K562 (cell line): ENCODE measurements around the gene UBA52. TPM values are rescaled to one million over a fixed set of nuclear protein-coding genes. Genes with fewer than 3 reads are reported as not detected.

ENCODE experiments used
- ATAC-seq: fragments of 200-7000 bp; cut with Tn5 transposase; 3 replicates; pipeline ENCODE4 v1.9.1; 2020; ENCODE audit warnings: moderate library complexity
- BruUV-seq: library from RNA; stranded (reverse); fragments of 400-500 nt; replicated peaks from 2 replicates; lab custom pipeline; 2021; lab: Mats Ljungman, UMichigan
- CTCF ChIA-PET: fragments of 300-600 bp; formaldehyde crosslinking; extraction: SDS; loops from one replicate; lab custom pipeline; 2021; ENCODE audit warnings: low intra/inter-chr PET ratio; lab: Yijun Ruan, JAX
- POLR2A ChIA-PET: fragments of 300-600, 350-650 bp; sonication (Branson Sonifier 250); formaldehyde crosslinking; extraction: SDS; loops from one replicate; lab custom pipeline; 2021; ENCODE audit warnings: antibody characterized with exemption, inconsistent platforms; lab: Yijun Ruan, JAX
- DNase-seq, 4 experiments: peaks; one replicate each; pipeline versions ENCODE4 v3.0.0 to v3.0.0-alpha.2; 2011 to 2018; ENCODE audit warnings: low spot score in 3 of 4, mixed read lengths in 3 of 4; ENCODE audit errors: extremely low read depth in 1 of 4
- FAIRE-seq: peaks from 2 replicates; lab custom pipeline; 2011; peaks lifted over from hg19 to GRCh38; lab: Jason Lieb, UNC
- H2AFZ ChIP-seq: 2 replicates; pipeline ENCODE4 v1.6.0; 2011; ENCODE audit warnings: low read depth, low read length, control low read depth, inconsistent platforms
- H3K27ac ChIP-seq: fragments of 200-600 bp; 3 replicates; pipeline ENCODE4 v1.8.0; 2011; ENCODE audit warnings: low read depth, mild to moderate bottlenecking, control low read depth, inconsistent platforms, low read length, moderate library complexity, mixed read lengths; ENCODE audit errors: extremely low read depth
- H3K27me3 ChIP-seq, 2 experiments: fragments of 300-600 bp in 1 of 2; 2 replicates in 1 of 2; 3 replicates in 1 of 2; pipeline versions ENCODE4 v1.6.0 to v1.8.0; 2011; ENCODE audit warnings: inconsistent platforms in 2 of 2, low read length in 2 of 2, mild to moderate bottlenecking in 1 of 2, mixed read lengths in 1 of 2, moderate library complexity in 1 of 2; ENCODE audit not compliant: control insufficient read depth in 2 of 2, insufficient read depth in 2 of 2
- H3K36me3 ChIP-seq: fragments of 300-600 bp; 3 replicates; pipeline ENCODE4 v1.8.0; 2011; ENCODE audit warnings: mild to moderate bottlenecking, low read length, inconsistent platforms; ENCODE audit not compliant: control insufficient read depth, insufficient read depth
- H3K4me1 ChIP-seq, 2 experiments: fragments of 200-600 bp in 1 of 2; replicated peaks in 1 of 2; 2 replicates in 1 of 2; 3 replicates in 1 of 2; pipeline versions ENCODE4 v1.5.1 to v1.8.0; 2011; ENCODE audit warnings: inconsistent platforms in 2 of 2, low read length in 2 of 2, mild to moderate bottlenecking in 1 of 2, mixed read lengths in 1 of 2, moderate library complexity in 1 of 2; ENCODE audit not compliant: control insufficient read depth in 2 of 2, insufficient read depth in 2 of 2
- H3K4me2 ChIP-seq: 2 replicates; pipeline ENCODE4 v1.6.1; 2011; ENCODE audit warnings: low read length, control low read depth, inconsistent platforms, mixed read lengths; ENCODE audit not compliant: insufficient read depth
- H3K4me3 ChIP-seq: fragments of 200-600 bp; sonication (generic), shearing (Covaris generic); 2 replicates; pipeline ENCODE4 v1.5.1; 2016; ENCODE audit warnings: control low read depth, inconsistent platforms
- H3K79me2 ChIP-seq: fragments of 200-600 bp; 3 replicates; pipeline ENCODE4 v1.8.0; 2011; ENCODE audit warnings: low read length, inconsistent platforms; ENCODE audit not compliant: control insufficient read depth, insufficient read depth
- H3K9ac ChIP-seq, 2 experiments: 2 replicates each; pipeline versions ENCODE4 v1.6.0 to v1.6.1; 2011; ENCODE audit warnings: low read depth in 2 of 2, low read length in 2 of 2, control low read depth in 1 of 2, inconsistent platforms in 1 of 2, mild to moderate bottlenecking in 1 of 2, mixed read lengths in 1 of 2; ENCODE audit not compliant: insufficient read depth in 1 of 2
- H3K9me1 ChIP-seq: one replicate; pipeline ENCODE4 v1.6.0; 2011; ENCODE audit warnings: inconsistent platforms, mild to moderate bottlenecking, low read length, moderate library complexity; ENCODE audit not compliant: control insufficient read depth, insufficient read depth
- H3K9me3 ChIP-seq: replicated peaks from 2 replicates; pipeline ENCODE4 v1.5.1; 2011; ENCODE audit warnings: low read depth, low read length, inconsistent platforms; ENCODE audit not compliant: control insufficient read depth, insufficient read depth
- H4K20me1 ChIP-seq: replicated peaks from 2 replicates; pipeline ENCODE4 v1.6.1; 2011; ENCODE audit warnings: low read length, inconsistent platforms, mixed read lengths; ENCODE audit not compliant: control insufficient read depth, insufficient read depth
- BRCA1 ChIP-seq, 2 experiments: fragments of 450-650 bp in 1 of 2; sonication (generic) in 1 of 2; formaldehyde crosslinking in 1 of 2; IDR thresholded peaks; 2 replicates each; pipeline versions ENCODE4 v1.5.0 to v1.6.1; 2017 to 2020; ENCODE audit warnings: mild to moderate bottlenecking in 1 of 2, missing genetic modification reagents in 1 of 2
- CBX1 ChIP-seq: sonication (generic); IDR thresholded peaks from 2 replicates; pipeline ENCODE4 v1.6.1; 2016; ENCODE audit warnings: antibody characterized with exemption, low read depth, mild to moderate bottlenecking
- CBX3 ChIP-seq, 2 experiments: IDR thresholded peaks; 1 replicate in 1 of 2; 2 replicates in 1 of 2; pipeline ENCODE4 v1.6.1; 2012; ENCODE audit warnings: inconsistent platforms in 2 of 2, low read length in 2 of 2, borderline replicate concordance in 1 of 2, control low read depth in 1 of 2
- CBX8 ChIP-seq: fragments of 200-600 bp; sonication (generic); IDR thresholded peaks from 2 replicates; pipeline ENCODE4 v1.6.1; 2012; ENCODE audit warnings: borderline replicate concordance, mixed run types, low read depth, mild to moderate bottlenecking, moderate library complexity, mixed read lengths, low read length, control low read depth, inconsistent platforms; ENCODE audit not compliant: poor library complexity, severe bottlenecking; ENCODE audit errors: extremely low read depth
- CTBP1 ChIP-seq: fragments of 450-650 bp; IDR thresholded peaks from 2 replicates; pipeline ENCODE4 v1.6.1; 2016; ENCODE audit warnings: borderline replicate concordance
- DIDO1 ChIP-seq: fragments of 450-650 bp; IDR thresholded peaks from 2 replicates; pipeline ENCODE4 v1.6.1; 2016; ENCODE audit warnings: low read depth, missing biosample characterization, missing genetic modification characterization
- GTF2E2 ChIP-seq: fragments of 200-800 bp; sonication (Bioruptor generic); IDR thresholded peaks from 2 replicates; pipeline ENCODE4 v1.6.1; 2016; ENCODE audit warnings: missing genetic modification characterization, missing compliant biosample characterization
- HNRNPUL1 ChIP-seq: fragments of 200-400 bp; formaldehyde crosslinking; IDR thresholded peaks from 2 replicates; pipeline ENCODE4 v1.6.1; 2017; ENCODE audit warnings: low read length
- MECOM ChIP-seq: fragments of 250-450 bp; sonication (Bioruptor Pico); IDR thresholded peaks from 2 replicates; pipeline ENCODE4 v1.8.0; 2022; ENCODE audit warnings: inconsistent platforms
- NCOA1 ChIP-seq: fragments of 450-650 bp; IDR thresholded peaks from 2 replicates; pipeline ENCODE4 v1.6.1; 2016; ENCODE audit warnings: low read depth
- POLR2AphosphoS5 ChIP-seq: IDR thresholded peaks from 2 replicates; pipeline ENCODE4 v1.6.1; 2011; ENCODE audit warnings: mild to moderate bottlenecking, low read depth, low read length, moderate library complexity; ENCODE audit not compliant: control insufficient read depth, insufficient read depth
- PTBP1 ChIP-seq: fragments of 200-400 bp; formaldehyde crosslinking; IDR thresholded peaks from 2 replicates; pipeline ENCODE4 v1.6.1; 2017; ENCODE audit warnings: low read depth, low read length
- ZNF263 ChIP-seq: sonication (generic); formaldehyde crosslinking; IDR thresholded peaks from 2 replicates; pipeline ENCODE4 v1.8.0; 2022; ENCODE audit warnings: mild to moderate bottlenecking, missing genetic modification reagents, borderline replicate concordance
- ZNF384 ChIP-seq: IDR thresholded peaks from 2 replicates; pipeline ENCODE4 v1.6.1; 2012; ENCODE audit warnings: low read depth, low read length, improper control_type of control experiment
- ZZZ3 ChIP-seq: fragments of 450-650 bp; IDR thresholded peaks from 2 replicates; pipeline ENCODE4 v1.6.1; 2016; ENCODE audit warnings: antibody characterized with exemption, mild to moderate bottlenecking, moderate library complexity
- WGBS: fragments of 100-300 bp; shearing (Covaris generic); methylation state at CpG from one replicate; pipeline ENCODE4 v1.1.6; 2016; ENCODE audit warnings: low coverage, mixed read lengths; ENCODE audit not compliant: insufficient coverage; ENCODE audit errors: missing lambda C conversion rate; 5-methylcytosine and 5-hydroxymethylcytosine counted together
- in situ Hi-C: fragments of 300-500 bp; cut with MboI; formaldehyde crosslinking; loops from 4 replicates; pipeline ENCODE4 v1.15.0; 2018; ENCODE audit warnings: inconsistent platforms, mixed read lengths
- intact Hi-C: fragments of 100-400 bp; cut with micrococcal nuclease; formaldehyde crosslinking; loops from 2 replicates; pipeline ENCODE4 v1.14.2; 2022
- polyA plus RNA-seq, 8 experiments: library from polyadenylated mRNA; depleted of rRNA in 4 of 8; stranded (reverse) in 5 of 8; unstranded in 3 of 8; fragments of >200 nt; fragmentation: Nextera tagmentation in 2 of 8; fragmentation: Illumina TruSeq in 1 of 8; extraction: Ambion mirVana in 2 of 8; extraction: Trizol in 1 of 8; gene quantifications; 2 replicates each; pipeline versions ENCODE4 v1.2.1 to v1.2.3, GENCODE V29; 2011 to 2014; ENCODE audit warnings: inconsistent platforms in 1 of 8, missing spikeins in 1 of 8
- total RNA-seq, 7 experiments: library from RNA; depleted of rRNA in 6 of 7; stranded (reverse); fragments of >200 nt in 6 of 7; fragmentation: Illumina TruSeq in 2 of 7; extraction: Trizol in 2 of 7; gene quantifications; 2 replicates each; pipeline versions ENCODE4 v1.2.1 to v1.2.3, GENCODE V29; 2011 to 2021; ENCODE audit warnings: low replicate concordance in 1 of 7
- TF ChIP-seq, protein P1 (sequence below): fragments of 250-450 bp; sonication (Bioruptor Pico); IDR thresholded peaks from 2 replicates; pipeline ENCODE4 v1.9.0; 2021; ENCODE audit warnings: mild to moderate bottlenecking, inconsistent platforms
- TF ChIP-seq, protein P2 (sequence below): fragments of 450-650 bp; IDR thresholded peaks from 2 replicates; pipeline ENCODE4 v1.6.1; 2017; ENCODE audit warnings: mild to moderate bottlenecking, moderate library complexity

Gene UBA52
- total and polyA plus RNA-seq, 9 of the 15 experiments (the other 6 are each of a cell fraction or from before 2014, with no cell fraction given): 1,110 to 2,751 (median 1,733) TPM

GRCh38 chr19:18522124-18522861 is 49.4 kb upstream of the UBA52 start:
- Histone ChIP-seq H3K36me3 (peaks cover 7% of the 10 kb centered on the region), H2AFZ (peak overlapping the region; percentile 73), H3K9ac (peak overlapping the region; percentile 95 to 100), H3K9me3 (no peaks in the 10 kb centered on the region), H3K27ac (peak overlapping the region; percentile 97), H3K4me3 (peak overlapping the region; percentile 95), H3K9me1 (peaks cover 9% of the 10 kb centered on the region), H3K4me2 (peak overlapping the region; percentile 98), H4K20me1 (peaks cover 11% of the 10 kb centered on the region; the same call in 1 of the 2 replicates), H3K27me3 (no peaks in the 10 kb centered on the region), H3K79me2 (peaks cover 46% of the 10 kb centered on the region), H3K4me1 (peaks cover 11 to 34% of the 10 kb centered on the region in 2 experiments)
- DNase-seq (peak; percentile 95 to 100 (median 96)), FAIRE-seq (peak; percentile 99), ATAC-seq (peak; percentile 93)
- ChIA-PET CTCF (no interaction called here), POLR2A (interaction anchor here (0.6 to 7.0 kb wide), 5 partner anchors 14 to 1140 kb away, joined by 3 to 84 read pairs (median 3); no protein-coding TSS in a partner anchor)
- in situ Hi-C loops (no loop called here), intact Hi-C loops (loop anchor here (2.0 to 5.0 kb wide), 3 partner anchors 23 to 50 kb away; partner anchors contain the start of genes KXD1 and UBA52)
- under 1% methylated on average over 38 of the region's 51 CpGs for WGBS
- BruUV-seq: no TSS peak
- TF ChIP-seq CBX8 (no peak), POLR2AphosphoS5 (no peak), ZNF263 (CRISPR knock-in tag) (no peak), GTF2E2 (tag) (no peak), ZZZ3 (no peak), BRCA1 (IDR thresholded peaks at IDR 0.05) (no peak), BRCA1 (CRISPR knock-in tag; IDR thresholded peaks at IDR 0.05) (no peak), HNRNPUL1 (no peak), PTBP1 (no peak), DIDO1 (tag) (no peak), CTBP1 (0 out of 2 replicates have a peak, but pooled peaks have one; percentile 10), CBX3 (IDR thresholded peaks at IDR 0.05; ENCODE audit: borderline replicate concordance in 1 of 2, low read length in 2 of 2) (0 out of 3 replicates have a peak, but pooled peaks of 1 of the 2 experiments have one; percentile 39), MECOM (CRISPR knock-in tag) (no peak), CBX1 (no peak), NCOA1 (no peak), ZNF384 (no peak)
- TF ChIP-seq, protein P1, sequence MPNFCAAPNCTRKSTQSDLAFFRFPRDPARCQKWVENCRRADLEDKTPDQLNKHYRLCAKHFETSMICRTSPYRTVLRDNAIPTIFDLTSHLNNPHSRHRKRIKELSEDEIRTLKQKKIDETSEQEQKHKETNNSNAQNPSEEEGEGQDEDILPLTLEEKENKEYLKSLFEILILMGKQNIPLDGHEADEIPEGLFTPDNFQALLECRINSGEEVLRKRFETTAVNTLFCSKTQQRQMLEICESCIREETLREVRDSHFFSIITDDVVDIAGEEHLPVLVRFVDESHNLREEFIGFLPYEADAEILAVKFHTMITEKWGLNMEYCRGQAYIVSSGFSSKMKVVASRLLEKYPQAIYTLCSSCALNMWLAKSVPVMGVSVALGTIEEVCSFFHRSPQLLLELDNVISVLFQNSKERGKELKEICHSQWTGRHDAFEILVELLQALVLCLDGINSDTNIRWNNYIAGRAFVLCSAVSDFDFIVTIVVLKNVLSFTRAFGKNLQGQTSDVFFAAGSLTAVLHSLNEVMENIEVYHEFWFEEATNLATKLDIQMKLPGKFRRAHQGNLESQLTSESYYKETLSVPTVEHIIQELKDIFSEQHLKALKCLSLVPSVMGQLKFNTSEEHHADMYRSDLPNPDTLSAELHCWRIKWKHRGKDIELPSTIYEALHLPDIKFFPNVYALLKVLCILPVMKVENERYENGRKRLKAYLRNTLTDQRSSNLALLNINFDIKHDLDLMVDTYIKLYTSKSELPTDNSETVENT: no peak
- TF ChIP-seq, protein P2, sequence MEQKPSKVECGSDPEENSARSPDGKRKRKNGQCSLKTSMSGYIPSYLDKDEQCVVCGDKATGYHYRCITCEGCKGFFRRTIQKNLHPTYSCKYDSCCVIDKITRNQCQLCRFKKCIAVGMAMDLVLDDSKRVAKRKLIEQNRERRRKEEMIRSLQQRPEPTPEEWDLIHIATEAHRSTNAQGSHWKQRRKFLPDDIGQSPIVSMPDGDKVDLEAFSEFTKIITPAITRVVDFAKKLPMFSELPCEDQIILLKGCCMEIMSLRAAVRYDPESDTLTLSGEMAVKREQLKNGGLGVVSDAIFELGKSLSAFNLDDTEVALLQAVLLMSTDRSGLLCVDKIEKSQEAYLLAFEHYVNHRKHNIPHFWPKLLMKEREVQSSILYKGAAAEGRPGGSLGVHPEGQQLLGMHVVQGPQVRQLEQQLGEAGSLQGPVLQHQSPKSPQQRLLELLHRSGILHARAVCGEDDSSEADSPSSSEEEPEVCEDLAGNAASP: no peak
